ENCODE results near the gene LRRC8D. TPM values are rescaled to one million over a fixed set of nuclear protein-coding genes. Genes with fewer than 3 reads are reported as not detected.

The LRRC8D gene
- total RNA-seq, 1 donor from 2014 or later, result 1.3 TPM

GRCh38 chr1:89826594-89826993 lies 5.8 kb downstream of the LRRC8D start:
- TF ChIP-seq CTCF (IDR thresholded peaks at IDR 0.05), result no peak
- H3K4me3 ChIP-seq, result no peak overlapping the region
- H3K36me3 ChIP-seq, result no peaks in the 10 kb centered on the region
- no peaks in the 10 kb centered on the region for H3K27me3 ChIP-seq
- H3K9me3 ChIP-seq, result no peaks in the 10 kb centered on the region
- no peak overlapping the region for H3K27ac ChIP-seq
- intact Hi-C loops (cut with DNase I), result no loop called here
- DNase-seq (ENCODE audit: low spot score in 2 of 2), result no peak
- H3K4me1 ChIP-seq, result peaks cover 0 to 3% of the 10 kb centered on the region in 2 donors

DNA sequence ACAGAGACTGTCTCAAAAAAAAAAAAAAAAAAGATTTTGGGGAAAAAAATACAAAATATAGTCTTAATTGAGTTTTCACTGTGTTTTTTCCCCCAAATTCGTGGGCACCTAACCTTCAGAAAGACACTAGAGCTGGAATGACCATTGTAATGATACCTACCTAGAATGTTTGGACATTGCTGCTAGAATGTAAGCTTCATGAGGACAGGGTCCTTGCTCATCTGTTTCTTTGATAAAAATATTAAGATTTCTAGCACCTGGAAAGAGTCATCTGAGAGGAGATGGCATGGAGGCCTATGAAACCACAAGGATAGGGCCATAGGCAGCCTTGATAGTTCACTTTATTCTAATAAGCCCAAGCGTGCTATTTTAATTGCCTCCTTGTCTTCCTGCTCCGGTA lies 6.5 kb downstream of the LRRC8D start:
- no peaks in the 10 kb centered on the region for H3K9me3 ChIP-seq
- no peaks in the 10 kb centered on the region for H3K4me1 ChIP-seq
- H3K27me3 ChIP-seq, result no peaks in the 10 kb centered on the region
- no peak overlapping the region for H3K4me3 ChIP-seq
- no peak for TF ChIP-seq CTCF (IDR thresholded peaks at IDR 0.05)
- no peaks in the 10 kb centered on the region for H3K36me3 ChIP-seq
- no peak for DNase-seq (ENCODE audit: low spot score in 2 of 2)
- intact Hi-C loops (cut with DNase I), result no loop called here
- H3K27ac ChIP-seq, result no peak overlapping the region

GRCh38 chr1:89827902-89828301 lies 7.1 kb downstream of the LRRC8D start:
- Histone ChIP-seq H3K9me3 (no peaks in the 10 kb centered on the region), H3K27ac (no peak overlapping the region), H3K36me3 (no peaks in the 10 kb centered on the region), H3K4me3 (no peak overlapping the region), H3K4me1 (no peaks in the 10 kb centered on the region), H3K27me3 (no peaks in the 10 kb centered on the region)
- intact Hi-C loops (cut with DNase I), result no loop called here
- TF ChIP-seq CTCF (IDR thresholded peaks at IDR 0.05), result no peak
- no peak for DNase-seq (ENCODE audit: low spot score in 2 of 2)

GRCh38 chr1:89829186-89829585 lies 8.4 kb downstream of the LRRC8D start:
- H3K27me3 ChIP-seq, result no peaks in the 10 kb centered on the region
- no peak overlapping the region for H3K4me3 ChIP-seq
- H3K9me3 ChIP-seq, result no peaks in the 10 kb centered on the region
- no peak for TF ChIP-seq CTCF (IDR thresholded peaks at IDR 0.05)
- no peak overlapping the region for H3K27ac ChIP-seq
- no peaks in the 10 kb centered on the region for H3K36me3 ChIP-seq
- intact Hi-C loops (cut with DNase I), result no loop called here
- no peaks in the 10 kb centered on the region for H3K4me1 ChIP-seq
- no peak for DNase-seq (ENCODE audit: low spot score in 2 of 2)

DNA sequence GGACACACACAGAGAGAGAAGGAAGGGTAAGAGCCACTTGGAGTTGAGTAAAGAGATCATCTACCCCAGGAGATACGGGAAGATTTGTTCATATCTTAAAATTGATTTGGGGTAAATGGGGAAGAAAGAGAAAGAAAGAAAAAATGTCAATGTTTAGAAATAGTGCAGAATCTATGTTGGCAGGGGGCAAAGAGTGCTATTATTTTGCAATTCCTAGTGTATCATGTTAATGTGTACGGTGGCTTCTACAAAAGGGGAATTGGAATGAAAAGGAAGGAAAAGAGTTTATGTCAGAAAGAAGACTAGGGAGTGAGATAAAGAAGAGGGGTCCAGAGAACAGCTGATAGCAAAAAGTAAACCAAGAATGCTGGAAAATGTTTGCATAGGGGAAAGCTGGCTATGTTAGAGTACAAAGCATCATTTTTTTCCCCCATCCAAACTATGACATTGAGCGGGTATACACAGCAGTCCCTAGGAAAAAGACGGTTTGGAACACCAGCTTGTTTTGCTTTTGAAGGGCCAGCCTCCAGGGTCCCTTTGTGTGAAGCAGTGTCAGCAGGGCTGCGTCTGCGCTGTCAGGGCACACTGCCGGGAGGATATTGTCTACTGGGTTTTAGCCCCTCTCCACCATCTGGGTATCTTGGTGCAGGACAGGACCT lies 10.8 kb downstream of the LRRC8D start:
- H3K36me3 ChIP-seq, result no peaks in the 10 kb centered on the region
- no peak for TF ChIP-seq CTCF (IDR thresholded peaks at IDR 0.05)
- intact Hi-C loops (cut with DNase I), result no loop called here
- no peak overlapping the region for H3K4me3 ChIP-seq
- H3K4me1 ChIP-seq, result no peaks in the 10 kb centered on the region
- no peaks in the 10 kb centered on the region for H3K9me3 ChIP-seq
- H3K27me3 ChIP-seq, result no peaks in the 10 kb centered on the region
- DNase-seq (ENCODE audit: low spot score in 2 of 2), result no peak
- H3K27ac ChIP-seq, result no peak overlapping the region
